Esophagus squamous epithelium (tissue), 4 donors: ENCODE measurements around the gene RAB36.

ENCODE experiments used
- POLR2A ChIP-seq, 4 donors: fragments of 450-650 bp; IDR thresholded peaks; one replicate each; pipeline ENCODE4 v1.6.1; 2017; ENCODE audit warnings: antibody characterized with exemption in 4 of 4, mild to moderate bottlenecking in 4 of 4, moderate library complexity in 3 of 4
- TF ChIP-seq, protein P1 (sequence below), 6 experiments: fragments of 450-650 bp in 4 of 6; fragments of 200-600 bp in 2 of 6; sonication (generic) in 2 of 6; IDR thresholded peaks; one replicate each; pipeline ENCODE4 v1.5.1; 2016 to 2019; ENCODE audit warnings: antibody characterized with exemption in 6 of 6, mild to moderate bottlenecking in 4 of 6, moderate library complexity in 4 of 6

- TF ChIP-seq, protein P1, sequence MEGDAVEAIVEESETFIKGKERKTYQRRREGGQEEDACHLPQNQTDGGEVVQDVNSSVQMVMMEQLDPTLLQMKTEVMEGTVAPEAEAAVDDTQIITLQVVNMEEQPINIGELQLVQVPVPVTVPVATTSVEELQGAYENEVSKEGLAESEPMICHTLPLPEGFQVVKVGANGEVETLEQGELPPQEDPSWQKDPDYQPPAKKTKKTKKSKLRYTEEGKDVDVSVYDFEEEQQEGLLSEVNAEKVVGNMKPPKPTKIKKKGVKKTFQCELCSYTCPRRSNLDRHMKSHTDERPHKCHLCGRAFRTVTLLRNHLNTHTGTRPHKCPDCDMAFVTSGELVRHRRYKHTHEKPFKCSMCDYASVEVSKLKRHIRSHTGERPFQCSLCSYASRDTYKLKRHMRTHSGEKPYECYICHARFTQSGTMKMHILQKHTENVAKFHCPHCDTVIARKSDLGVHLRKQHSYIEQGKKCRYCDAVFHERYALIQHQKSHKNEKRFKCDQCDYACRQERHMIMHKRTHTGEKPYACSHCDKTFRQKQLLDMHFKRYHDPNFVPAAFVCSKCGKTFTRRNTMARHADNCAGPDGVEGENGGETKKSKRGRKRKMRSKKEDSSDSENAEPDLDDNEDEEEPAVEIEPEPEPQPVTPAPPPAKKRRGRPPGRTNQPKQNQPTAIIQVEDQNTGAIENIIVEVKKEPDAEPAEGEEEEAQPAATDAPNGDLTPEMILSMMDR (IDR thresholded peaks at IDR 0.05) = no peak
- TF ChIP-seq POLR2A (IDR thresholded peaks at IDR 0.05) = no peak
These were observed 31.9 kb downstream of the RAB36 start for GRCh38 chr22:23177197-23177596.
